ENCODE measurements around the gene POLD1. TPM values are rescaled to one million over a fixed set of nuclear protein-coding genes. Genes with fewer than 3 reads are reported as not detected.

POLD1 gene
- total and polyA plus RNA-seq, 3 donors from 2014 or later: 30.7 to 51.7 (median 42.2) TPM

DNA sequence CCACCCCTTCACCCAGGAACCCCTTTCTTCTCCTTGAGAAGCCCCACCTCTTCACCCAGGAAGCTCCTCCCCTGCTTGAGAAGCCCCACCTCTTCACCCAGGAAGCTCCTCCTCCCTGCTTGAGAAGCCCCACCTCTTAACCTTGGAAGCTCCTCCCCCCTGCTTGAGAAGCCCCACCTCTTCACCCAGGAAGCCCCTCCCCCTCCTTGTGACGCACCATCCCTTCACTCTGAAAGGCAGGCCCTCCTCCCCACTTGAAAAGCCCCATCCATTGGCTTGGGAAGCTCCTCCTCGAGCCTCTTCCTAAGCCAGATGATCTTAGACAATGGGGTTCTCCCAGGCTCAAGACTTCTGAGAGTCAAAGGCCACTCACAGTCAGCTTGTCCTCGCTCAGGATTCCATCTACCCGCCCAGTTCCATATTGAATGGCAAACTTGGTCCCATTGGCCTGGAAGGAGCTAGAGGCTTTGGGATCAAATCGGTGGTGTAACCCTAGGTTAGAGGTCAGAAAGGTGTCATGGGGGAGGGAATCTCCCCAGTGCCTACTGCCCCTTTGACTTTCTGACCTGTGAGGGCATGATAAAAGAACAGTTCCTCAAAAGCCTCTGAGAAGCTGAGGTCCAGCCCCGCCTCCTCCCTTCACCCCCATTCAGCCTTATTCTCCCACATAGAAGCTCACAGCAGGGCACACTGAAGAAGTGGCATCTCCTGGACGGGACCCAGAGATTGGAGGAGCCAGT lies 22.7 kb upstream of the POLD1 start:
- Histone ChIP-seq H3K36me3 (ENCODE audit: low read depth, missing control alignments) (no peaks in the 10 kb centered on the region), H3K4me3 (no peak overlapping the region), H3K4me1 (no peaks in the 10 kb centered on the region), H3K9me3 (no peaks in the 10 kb centered on the region), H3K27ac (no peak overlapping the region), H3K27me3 (no peaks in the 10 kb centered on the region)
- intact Hi-C loops (cut with DNase I; ENCODE audit: low total_unique reads): loop anchor here (10.0 kb wide), 2 partner anchors 53 to 433 kb away; partner anchors contain the start of genes ACP4 and SPIB
- TF ChIP-seq POLR2A (IDR thresholded peaks at IDR 0.05): no peak
- TF ChIP-seq, protein P1, sequence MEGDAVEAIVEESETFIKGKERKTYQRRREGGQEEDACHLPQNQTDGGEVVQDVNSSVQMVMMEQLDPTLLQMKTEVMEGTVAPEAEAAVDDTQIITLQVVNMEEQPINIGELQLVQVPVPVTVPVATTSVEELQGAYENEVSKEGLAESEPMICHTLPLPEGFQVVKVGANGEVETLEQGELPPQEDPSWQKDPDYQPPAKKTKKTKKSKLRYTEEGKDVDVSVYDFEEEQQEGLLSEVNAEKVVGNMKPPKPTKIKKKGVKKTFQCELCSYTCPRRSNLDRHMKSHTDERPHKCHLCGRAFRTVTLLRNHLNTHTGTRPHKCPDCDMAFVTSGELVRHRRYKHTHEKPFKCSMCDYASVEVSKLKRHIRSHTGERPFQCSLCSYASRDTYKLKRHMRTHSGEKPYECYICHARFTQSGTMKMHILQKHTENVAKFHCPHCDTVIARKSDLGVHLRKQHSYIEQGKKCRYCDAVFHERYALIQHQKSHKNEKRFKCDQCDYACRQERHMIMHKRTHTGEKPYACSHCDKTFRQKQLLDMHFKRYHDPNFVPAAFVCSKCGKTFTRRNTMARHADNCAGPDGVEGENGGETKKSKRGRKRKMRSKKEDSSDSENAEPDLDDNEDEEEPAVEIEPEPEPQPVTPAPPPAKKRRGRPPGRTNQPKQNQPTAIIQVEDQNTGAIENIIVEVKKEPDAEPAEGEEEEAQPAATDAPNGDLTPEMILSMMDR (IDR thresholded peaks at IDR 0.05): no peak
- no peak for DNase-seq
- 79 to 82% methylated on average over 5 to 7 of the region's 7 CpGs for WGBS, 2 donors

DNA sequence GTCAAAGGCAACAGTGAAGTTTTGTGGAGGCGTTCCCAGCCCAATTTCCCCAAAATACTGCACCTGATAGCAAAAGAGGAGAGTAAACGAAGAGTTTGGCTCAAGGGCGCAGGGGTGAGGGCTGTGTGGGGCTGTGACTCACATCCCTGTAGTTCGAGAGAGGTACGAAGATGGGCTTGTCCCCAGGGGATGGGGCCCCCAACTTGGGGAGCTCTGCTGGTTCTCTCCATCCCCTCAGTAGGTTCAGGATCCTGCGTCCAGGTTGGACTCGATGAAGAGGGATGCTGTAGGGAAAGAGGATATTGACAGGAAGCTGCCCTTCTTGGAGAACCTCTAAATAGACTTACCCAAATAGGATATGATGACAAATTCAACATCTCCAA lies 22.1 kb upstream of the POLD1 start:
- Histone ChIP-seq H3K36me3 (ENCODE audit: low read depth, missing control alignments) (no peaks in the 10 kb centered on the region), H3K27me3 (no peaks in the 10 kb centered on the region), H3K4me1 (no peaks in the 10 kb centered on the region), H3K4me3 (no peak overlapping the region), H3K9me3 (no peaks in the 10 kb centered on the region), H3K27ac (no peak overlapping the region)
- TF ChIP-seq, protein P1 (IDR thresholded peaks at IDR 0.05): no peak
- no peak for TF ChIP-seq POLR2A (IDR thresholded peaks at IDR 0.05)
- intact Hi-C loops (cut with DNase I; ENCODE audit: low total_unique reads): loop anchor here (10.0 kb wide), 2 partner anchors 53 to 433 kb away; partner anchors contain the start of genes ACP4 and SPIB
- no peak for DNase-seq
- WGBS, 2 donors: 81 to 93% methylated on average over 7 of the region's 7 CpGs

DNA sequence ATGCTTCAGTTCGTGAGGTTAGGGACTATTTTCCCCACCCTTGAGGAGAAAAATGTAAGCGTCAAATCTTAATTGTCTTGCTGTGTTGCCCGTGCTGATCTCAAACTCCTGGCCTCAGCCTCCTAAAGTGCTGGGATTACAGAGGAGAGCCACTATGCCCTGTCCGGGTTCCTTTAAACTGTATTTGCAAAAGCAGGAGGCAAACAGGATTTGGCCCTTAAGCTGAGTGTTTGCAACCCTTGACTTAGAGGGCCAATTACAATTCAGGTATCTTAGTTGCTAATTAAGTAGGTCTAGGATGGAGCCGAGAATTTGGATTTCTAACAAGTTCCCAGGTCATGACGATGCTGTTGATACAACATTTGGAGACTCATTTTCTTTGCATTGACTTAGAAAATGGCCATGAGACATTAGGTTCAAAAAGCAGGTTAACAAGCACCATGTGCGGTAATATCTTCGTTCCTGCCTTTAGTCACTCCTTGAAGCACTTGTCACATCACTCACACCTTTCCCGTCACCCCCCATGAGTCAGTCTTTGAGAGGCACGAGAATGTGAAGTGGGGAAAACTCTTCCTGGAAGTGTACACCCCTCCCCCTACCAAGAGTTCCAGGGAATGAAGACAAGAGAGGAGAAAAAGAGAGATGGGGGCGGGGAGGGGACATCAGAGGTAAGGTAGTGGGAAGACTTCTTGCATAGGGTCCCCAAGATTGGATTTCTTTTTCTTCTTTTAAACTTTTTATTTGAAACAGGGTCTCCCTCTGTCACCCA lies 21.3 kb upstream of the POLD1 start:
- intact Hi-C loops (cut with DNase I; ENCODE audit: low total_unique reads): loop anchor here (10.0 kb wide), 2 partner anchors 52 to 432 kb away; partner anchors contain the start of genes ACP4 and SPIB
- H3K36me3 ChIP-seq (ENCODE audit: low read depth, missing control alignments): no peaks in the 10 kb centered on the region
- 73 to 77% methylated on average over 11 of the region's 11 CpGs for WGBS, 2 donors
- H3K4me3 ChIP-seq: no peak overlapping the region
- no peaks in the 10 kb centered on the region for H3K9me3 ChIP-seq
- TF ChIP-seq, protein P1 (IDR thresholded peaks at IDR 0.05): no peak
- no peak for TF ChIP-seq POLR2A (IDR thresholded peaks at IDR 0.05)
- no peaks in the 10 kb centered on the region for H3K27me3 ChIP-seq
- no peak for DNase-seq
- no peak overlapping the region for H3K27ac ChIP-seq
- H3K4me1 ChIP-seq: no peaks in the 10 kb centered on the region

- intact Hi-C loops (cut with DNase I; ENCODE audit: low total_unique reads): loop anchor here (5.0 to 10.0 kb wide), 3 partner anchors 49 to 429 kb away; partner anchors contain the start of genes ACP4 and SPIB
- 87 to 90% methylated on average over 11 of the region's 11 CpGs for WGBS, 2 donors
- H3K9me3 ChIP-seq: no peaks in the 10 kb centered on the region
- DNase-seq: no peak
- H3K4me3 ChIP-seq: no peak within 1 kb of the TSS
- no peaks in the 10 kb centered on the region for H3K27me3 ChIP-seq
- TF ChIP-seq, protein P1 (IDR thresholded peaks at IDR 0.05): no peak
- TF ChIP-seq POLR2A (IDR thresholded peaks at IDR 0.05): no peak
- no peaks in the 10 kb centered on the region for H3K36me3 ChIP-seq (ENCODE audit: low read depth, missing control alignments)
- H3K27ac ChIP-seq: no peak within 1 kb of the TSS
- no peaks in the 10 kb centered on the region for H3K4me1 ChIP-seq
These were observed 18.5 kb upstream of the POLD1 start, which contains the start of gene NAPSA for GRCh38 chr19:50365434-50366306. NAPSA (minus strand) TSS chr19:50365639; CDS start chr19:50365621, 18 bp downstream.
